HS-27A (cell line): ENCODE results near the gene PEMT.
A peak's percentile ranks its signal among the peaks of the same experiment; 100 is the strongest.
"Not testable (repeated sequence)": the region's sequence is repeated elsewhere in the genome, so short reads cannot be mapped to it uniquely, and the experiment has no call there.

Experiments used
- DNase-seq: peaks from one replicate; pipeline ENCODE4 v3.0.0-alpha.2; 2012; ENCODE audit warnings: low read depth, missing footprints

PEMT gene, protein sequence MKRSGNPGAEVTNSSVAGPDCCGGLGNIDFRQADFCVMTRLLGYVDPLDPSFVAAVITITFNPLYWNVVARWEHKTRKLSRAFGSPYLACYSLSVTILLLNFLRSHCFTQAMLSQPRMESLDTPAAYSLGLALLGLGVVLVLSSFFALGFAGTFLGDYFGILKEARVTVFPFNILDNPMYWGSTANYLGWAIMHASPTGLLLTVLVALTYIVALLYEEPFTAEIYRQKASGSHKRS

DNA sequence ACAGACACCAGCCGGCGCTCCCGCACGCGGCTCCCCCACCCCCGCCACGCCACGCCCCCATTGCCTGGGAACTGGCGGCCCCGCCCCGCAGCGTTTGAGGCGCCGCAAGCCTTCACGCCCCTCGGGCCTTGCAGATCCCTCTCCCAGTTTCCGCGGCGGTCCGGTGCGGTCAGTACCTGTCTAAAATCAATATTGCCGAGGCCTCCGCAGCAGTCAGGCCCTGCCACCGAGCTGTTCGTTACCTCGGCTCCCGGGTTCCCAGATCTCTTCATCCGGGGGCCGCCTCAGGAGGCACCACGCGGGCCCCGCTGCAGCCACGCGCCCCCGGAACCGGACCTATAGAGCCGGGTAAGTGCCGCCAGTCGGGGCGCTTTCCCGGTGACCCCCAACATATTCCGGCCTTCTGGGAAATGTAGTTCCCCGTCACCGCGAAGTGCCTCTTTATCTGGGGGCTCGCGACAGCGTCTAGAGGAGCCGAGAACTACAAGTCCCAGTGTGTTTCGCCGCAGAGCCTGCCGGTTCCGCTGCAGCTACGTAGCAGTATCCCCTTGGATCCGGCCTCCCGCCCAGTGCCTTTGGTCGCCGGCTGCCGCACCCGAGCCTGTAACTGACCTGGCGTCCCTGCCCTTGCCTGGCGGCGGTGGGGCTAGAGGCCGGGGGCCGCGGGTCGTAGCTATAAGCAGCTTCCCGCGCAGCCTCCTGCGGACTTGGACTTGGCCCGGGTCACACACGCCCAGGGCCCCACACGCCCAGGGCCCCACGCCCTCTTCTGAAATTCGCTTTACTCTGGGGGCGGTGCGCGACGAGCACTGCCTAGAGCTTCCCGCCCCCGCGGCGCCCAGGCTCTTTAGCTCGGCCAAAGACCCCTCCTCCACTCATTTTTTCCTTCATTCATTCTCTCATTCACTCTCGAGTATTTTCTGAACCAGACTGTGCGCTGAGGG is at the start of gene PEMT:
Gene PEMT (minus strand): TSS at position 354 of the 944 bp plus-strand sequence. CDS start 82 bp downstream, at position 272.
- DNase-seq = peak; percentile 99

DNA sequence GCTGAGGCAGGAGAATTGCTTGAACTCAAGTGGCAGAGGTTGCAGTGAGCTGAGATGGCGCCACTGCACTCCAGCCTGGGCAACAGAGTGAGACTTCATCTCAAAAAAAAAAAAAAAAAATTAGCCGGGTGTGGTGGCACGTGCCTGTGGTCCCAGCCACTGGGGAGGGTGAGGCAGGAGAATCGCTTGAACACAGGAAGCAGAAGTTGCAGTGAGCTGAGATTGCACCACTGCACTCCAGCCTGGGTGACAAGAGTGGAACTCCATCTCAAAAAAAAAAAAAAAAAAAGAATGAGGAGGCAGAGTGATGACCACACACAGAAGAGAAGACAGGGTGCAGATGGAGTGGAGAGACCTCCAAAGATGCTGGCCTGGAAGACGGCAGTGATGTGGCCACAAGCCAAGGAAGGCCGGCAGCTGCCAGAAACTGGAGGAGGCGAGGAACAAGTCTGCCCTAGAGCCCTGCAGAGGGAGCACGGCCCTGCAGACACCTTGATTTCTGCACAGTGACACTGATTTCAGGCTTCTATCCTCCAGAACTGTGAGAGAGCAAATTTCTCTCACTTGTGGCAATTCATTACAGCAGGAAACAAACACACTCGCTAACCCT is 48.3 kb upstream of the PEMT start:
- DNase-seq = not testable (repeated sequence)

DNA sequence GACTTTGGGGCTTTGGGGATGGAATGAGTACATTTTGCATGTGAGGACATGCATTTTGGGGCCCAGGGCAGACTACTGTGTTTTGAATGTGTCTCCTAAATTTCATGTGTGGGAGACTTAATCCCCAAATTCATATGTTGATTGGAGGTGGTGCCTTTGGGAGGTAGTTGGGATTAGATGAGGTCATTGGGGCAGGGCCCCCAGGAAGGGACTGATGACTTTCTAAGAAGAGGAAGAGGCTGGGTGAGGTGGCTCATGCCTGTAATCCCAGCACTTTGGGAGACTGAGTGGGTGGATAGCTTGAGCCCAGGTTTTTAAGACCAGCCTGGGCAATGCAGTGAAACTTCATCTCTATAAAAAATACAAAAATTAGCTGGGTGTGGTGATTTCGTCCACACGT is 47.0 kb upstream of the PEMT start:
- DNase-seq = no peak

DNA sequence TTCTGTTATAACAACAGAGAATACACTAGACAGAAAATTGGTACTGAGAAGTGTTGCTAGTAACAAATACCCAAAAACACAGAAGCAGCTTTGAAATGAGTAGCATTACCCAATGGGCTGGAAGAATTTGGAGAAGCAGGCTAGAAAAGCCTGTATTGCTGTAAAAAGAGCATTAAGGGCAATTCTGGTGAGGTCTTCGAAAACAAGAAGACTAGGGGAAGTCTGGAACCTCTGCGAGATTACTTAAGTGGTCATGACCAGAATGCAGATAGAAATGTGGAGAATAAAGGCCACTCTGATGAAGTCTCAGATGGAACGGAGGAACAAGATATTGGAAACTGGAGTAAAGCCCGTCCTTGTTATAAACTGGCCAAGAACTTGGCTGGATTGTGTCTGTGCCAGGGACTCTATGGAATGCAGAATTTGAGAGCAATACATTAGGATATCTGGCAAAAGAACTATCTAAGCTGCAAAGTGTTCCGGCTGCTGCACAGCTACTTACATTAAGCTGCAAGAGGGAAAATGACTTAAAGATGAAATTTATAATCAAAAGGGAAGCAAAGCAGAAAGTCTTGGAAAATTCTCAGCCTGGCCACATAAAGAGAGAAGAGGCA is 44.9 kb upstream of the PEMT start:
- DNase-seq = no peak

DNA sequence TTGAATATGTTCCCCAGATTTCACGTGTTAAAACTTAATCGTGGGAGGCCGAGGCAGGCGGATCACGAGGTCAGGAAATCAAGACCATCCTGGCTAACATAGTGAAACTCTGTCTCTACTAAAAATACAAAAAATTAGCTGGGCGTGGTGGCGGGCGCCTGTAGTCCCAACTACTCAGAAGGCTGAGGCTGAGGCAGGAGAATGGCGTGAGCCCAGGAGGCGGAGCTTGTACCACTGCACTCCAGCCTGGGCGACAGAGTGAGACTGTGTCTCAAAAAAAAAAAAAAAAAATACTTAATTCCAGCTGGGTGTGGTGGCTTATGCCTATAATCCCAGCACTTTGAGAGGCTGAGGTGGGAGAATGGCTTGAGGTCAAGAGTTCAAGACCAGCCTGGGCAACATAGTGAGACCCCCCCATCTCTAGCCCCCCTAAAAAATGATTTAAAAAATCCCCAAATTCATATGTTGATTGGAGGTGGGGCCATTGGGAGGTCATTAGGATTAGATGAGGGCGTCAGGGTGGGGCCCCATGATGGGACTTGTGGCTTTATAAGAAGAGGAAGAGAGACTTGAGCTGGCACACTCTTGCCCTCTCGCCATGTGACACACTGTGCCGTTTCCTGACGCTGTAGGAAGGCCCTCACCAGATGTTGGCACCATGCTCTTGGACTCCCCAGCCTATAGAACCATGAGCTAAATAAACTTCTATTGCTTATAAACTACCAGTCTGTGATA is 44.2 kb upstream of the PEMT start:
- not testable (repeated sequence) for DNase-seq

DNA sequence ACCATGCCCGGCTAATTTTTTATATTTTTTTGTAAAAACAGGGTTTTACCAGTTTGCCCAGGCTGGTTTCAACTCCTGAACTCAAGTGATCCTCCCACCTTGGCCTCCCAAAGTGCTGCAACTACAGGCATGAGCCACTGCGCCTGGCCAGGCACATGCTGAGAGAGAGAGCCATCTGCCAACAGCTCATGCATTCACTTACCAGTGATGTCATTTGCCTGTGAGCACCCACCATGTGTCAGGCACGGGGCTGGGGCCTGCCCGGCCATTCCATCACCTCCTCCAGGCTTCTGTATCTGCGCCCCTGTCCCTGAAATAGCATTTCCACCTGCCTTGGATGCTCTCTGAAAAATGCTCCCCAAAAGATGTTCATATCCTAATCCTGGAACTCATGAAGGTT is 43.6 kb upstream of the PEMT start:
- DNase-seq = no peak

DNA sequence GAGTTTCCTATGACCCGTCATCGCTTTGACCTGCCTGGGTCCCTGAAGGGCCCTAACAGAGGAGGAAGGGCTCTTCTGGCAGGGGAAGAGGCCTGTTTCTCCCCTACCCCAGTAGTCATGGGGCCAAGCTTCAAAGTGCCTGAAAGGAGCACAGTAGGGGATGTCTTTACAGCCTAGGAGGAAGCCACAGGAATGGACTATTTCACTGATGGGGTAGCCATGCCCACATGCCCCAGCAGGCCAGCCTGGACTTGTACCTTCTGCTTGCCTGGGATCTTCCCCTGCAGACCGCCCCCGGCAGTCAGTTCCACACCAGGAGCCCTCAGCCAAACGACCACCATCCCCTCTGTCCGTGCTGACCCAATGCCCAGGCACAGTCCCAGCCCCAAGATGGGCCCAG is 41.8 kb upstream of the PEMT start:
- no peak for DNase-seq

DNA sequence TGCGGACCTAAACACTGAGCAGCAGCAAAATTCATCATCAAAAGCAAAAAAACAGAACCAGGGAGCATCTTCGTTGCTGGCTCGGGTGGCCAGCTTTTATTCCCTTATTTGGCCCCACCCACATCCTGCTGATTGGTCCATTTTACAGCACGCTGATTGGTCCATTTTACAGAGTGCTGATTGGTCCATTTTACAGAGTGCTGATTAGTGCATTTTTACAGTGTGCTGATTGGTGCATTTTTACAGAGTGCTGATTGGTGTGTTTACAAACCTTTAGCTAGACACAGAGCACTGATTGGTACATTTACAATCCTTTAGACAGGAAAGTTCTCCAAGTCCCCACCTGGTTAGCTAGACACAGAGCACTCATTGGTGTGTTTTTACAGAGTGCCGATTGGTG is 41.2 kb upstream of the PEMT start:
- not testable (repeated sequence) for DNase-seq

DNA sequence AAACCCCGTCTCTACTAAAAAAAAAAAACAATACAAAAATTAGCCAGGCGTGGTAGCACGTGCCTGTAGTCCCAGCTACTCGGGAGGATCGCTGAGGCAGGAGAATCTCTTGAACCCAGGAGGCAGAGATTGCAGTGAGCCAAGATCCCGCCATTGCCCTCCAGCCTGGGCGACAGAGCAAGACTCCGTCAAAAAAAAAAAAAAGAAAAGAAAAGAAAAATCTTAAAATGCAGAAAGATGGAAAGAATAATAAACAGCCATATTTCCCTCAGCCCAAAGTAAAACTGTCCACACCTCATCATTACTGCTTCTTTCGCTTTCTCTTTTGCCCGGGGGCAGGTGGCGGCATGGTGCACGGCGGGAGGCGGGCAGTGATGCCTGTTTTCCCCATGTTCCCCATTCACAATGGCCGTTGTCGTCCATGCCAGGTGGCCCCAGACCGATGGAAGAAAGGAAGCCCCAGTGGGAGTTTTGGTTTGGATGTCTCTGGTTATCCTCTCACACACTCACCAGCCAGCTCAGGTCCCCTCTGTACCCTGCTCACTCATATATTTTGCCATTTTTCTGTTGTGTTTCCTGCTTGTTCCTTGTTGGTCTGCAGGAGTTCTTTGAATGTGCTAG is 37.0 kb upstream of the PEMT start:
- no peak for DNase-seq

DNA sequence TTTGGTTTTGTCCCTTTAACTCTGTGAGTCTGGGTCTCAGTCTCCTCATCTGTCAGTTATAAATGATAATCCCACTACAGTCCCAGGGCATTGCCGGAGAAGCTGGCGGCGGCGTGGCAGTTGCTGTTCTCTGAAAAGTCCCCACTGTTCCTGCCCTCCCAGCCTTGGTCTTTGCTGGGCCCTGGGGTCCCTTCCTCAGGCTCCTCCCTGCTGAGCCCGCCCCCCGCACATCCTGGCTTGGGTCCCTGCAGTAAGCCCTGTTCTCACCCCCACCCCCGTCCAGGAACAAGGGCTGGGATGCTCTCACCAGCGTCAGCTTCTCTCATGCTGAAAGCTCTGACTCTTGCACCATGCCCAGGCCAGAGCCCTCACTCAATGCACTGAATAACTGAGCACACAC is 35.3 kb upstream of the PEMT start:
- no peak for DNase-seq

DNA sequence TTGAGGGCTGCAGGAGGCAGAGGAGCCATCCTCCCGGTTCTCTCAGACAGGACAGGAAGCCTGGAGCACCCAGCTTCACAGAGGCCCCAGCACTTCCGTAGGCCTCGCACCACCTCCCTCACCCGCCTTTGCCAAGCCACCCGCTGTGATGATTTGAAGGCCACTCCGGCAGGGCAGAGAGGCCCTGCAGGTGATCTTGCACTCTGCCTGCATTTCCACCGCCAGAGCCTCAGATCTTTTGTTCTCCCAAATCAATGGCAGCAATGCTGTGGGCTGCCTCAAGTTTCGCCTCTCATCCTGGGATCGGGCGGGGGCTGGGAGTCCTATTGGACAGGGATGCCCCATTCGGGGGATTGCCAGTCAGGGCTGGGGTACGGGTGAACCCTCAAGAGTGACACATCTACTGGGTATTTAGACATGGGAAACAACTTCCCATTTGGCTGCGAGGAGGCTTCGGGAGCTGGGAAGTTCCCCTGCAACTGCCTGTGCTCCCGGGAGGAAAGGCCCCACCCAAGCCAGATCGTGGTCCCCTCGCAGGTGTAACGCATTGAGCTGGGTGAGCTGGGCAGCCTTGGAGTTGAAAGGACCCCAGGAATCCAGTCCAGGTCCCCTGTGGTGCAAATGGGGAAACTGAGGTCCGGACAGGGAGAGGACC is 34.8 kb upstream of the PEMT start:
- DNase-seq = no peak

DNA sequence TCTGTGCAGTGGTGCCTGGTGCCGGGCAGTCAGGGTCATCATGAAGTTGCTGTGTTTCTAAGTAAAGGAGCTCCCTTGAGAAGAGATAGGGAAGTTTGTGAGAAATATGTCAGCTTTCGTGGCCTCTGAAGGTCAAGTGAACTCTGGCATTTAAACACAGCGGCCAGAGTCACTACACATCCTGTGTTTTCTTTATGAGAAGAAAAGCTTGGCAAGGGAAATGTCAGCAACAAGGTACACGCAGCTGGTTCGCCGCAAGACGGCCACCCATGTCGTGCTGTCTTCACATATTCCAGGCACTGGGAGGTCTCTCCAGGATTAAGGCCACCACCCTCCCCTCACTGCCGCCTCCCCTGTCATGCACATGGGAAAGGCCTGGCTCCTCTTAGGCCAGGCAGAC is 33.2 kb upstream of the PEMT start:
- no peak for DNase-seq

DNA sequence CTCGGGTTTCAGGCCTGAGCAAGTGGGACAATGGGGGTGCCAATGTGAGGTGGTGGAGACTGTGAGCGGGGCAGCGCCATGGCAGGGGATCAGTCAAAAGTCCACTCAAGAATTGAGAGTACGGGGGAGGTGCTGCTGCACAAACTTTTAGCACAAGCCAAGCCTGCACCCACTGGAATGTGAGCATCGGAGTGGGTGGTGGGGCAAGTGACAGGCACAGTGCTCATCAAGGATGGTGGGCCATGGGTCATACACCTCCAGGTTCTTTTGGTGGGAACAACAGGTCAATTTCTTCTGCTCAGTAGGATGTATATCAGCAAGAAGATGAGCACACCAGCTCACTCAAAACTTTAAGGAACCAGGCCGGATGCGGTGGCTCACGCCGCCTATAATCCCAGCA is 32.4 kb upstream of the PEMT start:
- DNase-seq = no peak

DNA sequence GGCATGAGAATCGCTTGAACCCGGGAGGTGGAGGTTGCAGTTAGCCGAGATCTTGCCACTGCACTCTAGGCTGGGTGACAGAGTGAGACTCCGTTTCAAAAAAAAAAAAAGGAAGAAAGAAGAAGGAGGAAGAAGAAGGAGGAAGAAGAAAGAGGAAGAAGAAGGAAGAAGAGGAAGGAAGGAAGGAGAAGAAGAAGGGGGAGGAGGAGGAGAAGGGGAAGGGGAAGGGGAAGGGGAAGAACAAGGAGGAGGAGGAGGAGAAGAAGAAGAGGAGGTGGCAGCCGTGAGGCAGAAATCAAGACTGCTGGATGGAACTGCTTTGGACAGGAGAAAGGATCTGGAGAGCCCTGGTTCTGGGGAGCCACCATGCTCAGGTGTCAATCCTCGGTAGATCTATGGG is 29.7 kb upstream of the PEMT start:
- no peak for DNase-seq

DNA sequence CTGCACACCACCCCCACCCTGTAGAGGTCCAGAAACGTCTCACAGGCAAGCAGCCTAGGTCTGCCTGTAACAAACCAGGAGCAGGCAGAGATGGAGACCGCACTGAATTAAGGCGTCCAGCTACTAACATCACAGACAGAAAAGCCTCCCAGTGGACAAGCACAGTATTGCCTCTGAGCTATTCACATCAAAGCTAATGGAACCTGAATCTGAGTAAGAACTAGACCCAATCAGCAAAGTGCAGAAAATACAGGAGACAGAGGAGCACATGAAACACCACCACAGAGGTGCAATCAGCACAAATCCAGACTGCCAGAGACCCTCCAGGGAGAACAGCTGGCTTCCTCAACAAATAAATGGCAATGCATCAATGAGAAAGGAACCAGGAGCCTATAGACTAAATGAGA is 22.2 kb upstream of the PEMT start:
- DNase-seq = no peak

DNA sequence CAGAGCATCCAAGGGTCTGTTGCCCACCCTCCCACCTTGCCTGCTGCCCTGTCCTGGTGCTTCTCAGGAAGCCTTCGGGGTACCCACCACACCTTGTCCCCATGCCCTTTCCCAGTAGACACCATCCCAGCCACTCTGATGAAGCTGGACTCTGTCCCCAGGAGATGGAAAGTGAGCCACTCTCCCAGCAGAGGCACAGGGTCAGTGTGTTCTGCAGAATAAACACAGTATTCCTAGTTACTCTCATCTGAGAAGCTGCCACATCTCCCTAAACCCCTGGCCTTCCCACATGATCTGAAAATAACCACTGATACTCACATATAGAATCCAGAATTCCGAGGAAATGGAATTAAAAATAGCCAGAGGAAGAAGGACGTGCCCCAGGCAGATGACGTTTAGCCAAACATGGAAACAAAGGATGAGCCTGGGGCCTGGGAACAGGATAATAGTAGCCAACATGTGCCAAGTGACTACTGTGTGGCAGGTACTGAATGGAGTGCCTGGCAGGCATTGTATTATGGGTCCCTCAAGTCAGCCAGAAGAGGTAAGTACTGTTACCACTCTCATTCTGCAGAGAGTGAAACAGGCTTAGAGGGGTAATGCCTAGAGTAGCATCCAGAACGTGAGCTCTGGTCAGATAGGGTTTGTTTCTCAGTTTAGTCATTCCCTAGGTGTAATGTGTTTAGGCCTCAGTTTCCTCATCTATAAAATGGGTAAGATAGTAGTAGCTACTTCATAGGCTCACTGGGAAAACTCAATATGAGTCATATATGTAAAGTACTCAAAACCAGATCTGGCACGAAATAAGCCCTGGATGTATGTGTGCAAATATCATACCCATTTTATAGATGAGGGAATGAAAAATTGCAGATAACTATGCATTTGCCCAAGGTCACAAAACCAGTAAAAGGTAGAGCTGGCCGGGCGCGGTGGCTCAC is 20.8 kb upstream of the PEMT start:
- DNase-seq = no peak

DNA sequence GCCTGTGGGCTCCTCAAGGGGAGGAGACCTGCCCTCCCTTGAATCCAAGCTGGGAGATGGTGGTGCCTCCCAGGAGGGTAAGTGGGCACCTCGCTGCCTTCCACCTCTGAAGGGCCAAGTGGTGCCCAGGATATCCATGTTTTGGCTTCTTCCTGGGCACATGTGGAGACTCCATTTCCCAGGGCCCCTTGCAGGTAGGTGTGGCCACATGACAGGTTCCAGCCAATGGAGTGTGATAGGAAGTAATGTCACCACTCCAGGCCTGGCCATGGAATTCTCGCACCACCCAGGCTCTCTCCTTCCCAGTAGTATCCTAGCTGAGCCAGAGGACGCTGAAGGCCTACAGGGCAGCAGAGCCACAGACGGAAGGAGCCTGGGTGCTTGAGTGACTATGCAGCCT is 17.6 kb upstream of the PEMT start:
- no peak for DNase-seq

DNA sequence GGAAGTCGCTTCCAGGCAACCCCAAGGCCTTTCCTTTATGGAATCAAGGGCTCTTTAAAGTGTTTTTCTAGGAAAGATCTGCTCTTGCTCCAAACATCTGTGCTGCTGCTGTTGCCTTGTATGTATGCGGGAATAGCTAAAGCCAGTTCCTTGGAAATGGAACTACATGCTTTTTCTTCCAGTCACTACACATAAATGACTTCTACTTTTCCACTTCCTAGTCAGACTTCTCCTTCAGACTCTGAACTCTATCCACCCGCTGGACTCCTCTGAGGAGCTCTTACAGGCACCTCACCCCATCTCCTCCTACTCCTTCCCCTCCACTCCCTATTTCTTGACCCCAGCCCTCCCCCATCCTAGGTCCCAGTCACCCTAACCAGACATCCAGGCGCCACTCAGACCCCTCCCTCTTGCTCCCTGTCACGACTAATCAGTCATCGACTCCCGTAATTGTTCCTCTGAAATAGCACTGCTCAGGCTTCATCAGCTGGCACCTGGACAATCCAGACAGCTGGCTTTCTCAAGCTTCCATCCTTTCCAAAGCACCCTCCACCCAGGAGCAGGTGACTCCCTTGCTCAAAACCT is 15.0 kb upstream of the PEMT start:
- DNase-seq = no peak

DNA sequence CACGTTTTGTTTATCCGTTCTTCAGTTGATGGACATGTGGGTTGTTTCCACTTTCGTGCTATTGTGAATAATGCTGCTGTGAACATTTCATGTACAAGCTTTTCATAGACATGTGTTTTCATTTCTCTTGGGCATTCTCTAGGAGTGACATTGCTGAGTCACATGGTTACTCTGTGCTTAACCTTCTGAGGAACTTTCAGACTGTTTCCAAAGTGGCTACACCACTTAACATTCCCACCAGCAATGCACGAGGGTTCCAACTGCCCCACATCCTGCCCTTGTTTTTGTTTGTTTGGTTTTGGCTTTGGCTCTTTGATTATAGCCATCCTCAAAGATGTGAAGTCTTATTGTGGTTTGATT is 14.2 kb upstream of the PEMT start:
- DNase-seq = no peak
